OCI-LY3 (cell line): ENCODE results near the gene WDR70.

Experiments
- CTCF ChIP-seq: fragments of 200-600, 300-600 bp; sonication (generic); IDR thresholded peaks from 2 replicates; pipeline ENCODE4 v1.5.1; 2014; ENCODE audit warnings: antibody characterized with exemption, low read length, low read depth
- EZH2phosphoT487 ChIP-seq: fragments of 200-600 bp; shearing (Covaris generic); IDR thresholded peaks from 2 replicates; pipeline ENCODE4 v1.6.1; 2018; ENCODE audit warnings: antibody characterized with exemption, mixed run types, low read depth

GRCh38 chr5:37756248-37756647 lies 377.1 kb downstream of the WDR70 start:
- no peak for TF ChIP-seq CTCF
- TF ChIP-seq EZH2phosphoT487, result no peak
